PC-9 (cell line): ENCODE results near the gene C3orf20.

Source experiments
- EZH2 ChIP-seq: fragments of 200-600 bp; sonication (generic); IDR thresholded peaks from 2 replicates; pipeline ENCODE4 v1.8.0; 2017; ENCODE audit warnings: antibody characterized with exemption, low read depth
- TF ChIP-seq, protein P1 (sequence below): fragments of 200-600 bp; sonication (generic); conservative IDR thresholded peaks from 2 replicates; pipeline ENCODE4 v1.6.1; 2017; ENCODE audit warnings: mixed run types, antibody characterized with exemption, mild to moderate bottlenecking, moderate library complexity

DNA sequence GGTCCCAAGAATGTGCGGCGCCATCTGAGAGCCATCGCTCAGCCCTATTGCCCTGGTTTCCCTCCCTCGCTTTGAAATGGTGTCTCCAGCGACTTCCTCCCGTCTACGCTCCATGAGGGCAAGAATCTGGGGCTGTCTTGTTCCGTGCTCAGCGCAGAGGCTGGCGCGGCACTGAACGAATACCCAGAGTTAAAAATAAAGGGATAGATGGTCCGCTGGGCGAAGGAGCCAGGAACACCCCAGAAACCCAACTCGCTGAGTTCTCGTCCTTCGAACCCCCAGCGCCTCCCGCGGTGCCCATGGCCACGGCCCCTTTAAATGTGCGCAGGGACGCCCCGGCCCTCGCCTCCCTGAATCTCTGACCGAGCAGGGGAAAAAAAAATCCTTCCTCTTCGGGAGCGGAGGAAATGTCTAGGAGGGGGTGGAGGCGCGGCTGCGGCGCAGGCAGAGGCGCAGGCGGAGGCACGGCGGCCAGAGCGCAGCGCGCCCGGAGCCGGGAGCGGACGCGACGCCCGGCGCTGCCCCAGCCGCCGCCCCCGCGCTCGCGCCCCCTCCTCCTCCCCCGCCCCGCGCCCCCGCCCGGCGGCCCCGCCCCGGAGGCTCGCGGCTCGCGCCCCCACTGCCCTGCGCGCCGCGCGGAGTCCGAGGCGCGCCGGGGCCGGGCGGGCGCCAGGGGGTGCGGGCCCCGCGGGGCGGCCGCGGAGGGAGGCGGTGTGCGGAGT lies 135.3 kb downstream of the C3orf20 start:
- TF ChIP-seq, protein P1, sequence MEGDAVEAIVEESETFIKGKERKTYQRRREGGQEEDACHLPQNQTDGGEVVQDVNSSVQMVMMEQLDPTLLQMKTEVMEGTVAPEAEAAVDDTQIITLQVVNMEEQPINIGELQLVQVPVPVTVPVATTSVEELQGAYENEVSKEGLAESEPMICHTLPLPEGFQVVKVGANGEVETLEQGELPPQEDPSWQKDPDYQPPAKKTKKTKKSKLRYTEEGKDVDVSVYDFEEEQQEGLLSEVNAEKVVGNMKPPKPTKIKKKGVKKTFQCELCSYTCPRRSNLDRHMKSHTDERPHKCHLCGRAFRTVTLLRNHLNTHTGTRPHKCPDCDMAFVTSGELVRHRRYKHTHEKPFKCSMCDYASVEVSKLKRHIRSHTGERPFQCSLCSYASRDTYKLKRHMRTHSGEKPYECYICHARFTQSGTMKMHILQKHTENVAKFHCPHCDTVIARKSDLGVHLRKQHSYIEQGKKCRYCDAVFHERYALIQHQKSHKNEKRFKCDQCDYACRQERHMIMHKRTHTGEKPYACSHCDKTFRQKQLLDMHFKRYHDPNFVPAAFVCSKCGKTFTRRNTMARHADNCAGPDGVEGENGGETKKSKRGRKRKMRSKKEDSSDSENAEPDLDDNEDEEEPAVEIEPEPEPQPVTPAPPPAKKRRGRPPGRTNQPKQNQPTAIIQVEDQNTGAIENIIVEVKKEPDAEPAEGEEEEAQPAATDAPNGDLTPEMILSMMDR: no peak
- TF ChIP-seq EZH2: no peak
